H9 (cell line): ENCODE data around the gene SEMA5A. TPM values are rescaled to one million over a fixed set of nuclear protein-coding genes. Genes with fewer than 3 reads are reported as not detected.

Experiments
- DNase-seq: peaks from one replicate; pipeline ENCODE4 v3.0.0-alpha.2; 2017
- H2AFZ ChIP-seq: one replicate; pipeline ENCODE4 v1.6.1; 2013; ENCODE audit warnings: mild to moderate bottlenecking, low read length, control low read depth, moderate library complexity
- H2AK5ac ChIP-seq: 2 replicates; pipeline ENCODE4 v1.6.1; 2013; ENCODE audit warnings: low read length, control low read depth, mixed read lengths; ENCODE audit not compliant: insufficient read length
- H2BK120ac ChIP-seq: one replicate; pipeline ENCODE4 v1.6.1; 2013; ENCODE audit warnings: low read depth, mild to moderate bottlenecking, low read length, control low read depth, inconsistent platforms; ENCODE audit not compliant: poor library complexity, severe bottlenecking
- H2BK12ac ChIP-seq: 2 replicates; pipeline ENCODE4 v1.6.1; 2013; ENCODE audit warnings: low read length, control low read depth, mixed read lengths, low read depth; ENCODE audit not compliant: insufficient read length
- H2BK15ac ChIP-seq: 2 replicates; pipeline ENCODE4 v1.6.1; 2013; ENCODE audit warnings: low read depth, low read length, control low read depth
- H2BK20ac ChIP-seq: one replicate; pipeline ENCODE4 v1.6.1; 2013; ENCODE audit warnings: low read depth, mild to moderate bottlenecking, low read length, control low read depth, inconsistent platforms; ENCODE audit not compliant: poor library complexity, severe bottlenecking
- H2BK5ac ChIP-seq: 2 replicates; pipeline ENCODE4 v1.6.1; 2013; ENCODE audit warnings: low read length, control low read depth, mixed read lengths; ENCODE audit not compliant: insufficient read length
- H3K14ac ChIP-seq: 2 replicates; pipeline ENCODE4 v1.6.1; 2013; ENCODE audit warnings: low read length, control low read depth; ENCODE audit not compliant: insufficient read depth
- H3K18ac ChIP-seq: 2 replicates; pipeline ENCODE4 v1.6.1; 2013; ENCODE audit warnings: low read depth, mild to moderate bottlenecking, mixed read lengths, low read length, control low read depth; ENCODE audit not compliant: insufficient read length
- H3K23ac ChIP-seq: 2 replicates; pipeline ENCODE4 v1.6.1; 2013; ENCODE audit warnings: low read length, control low read depth, mixed read lengths, low read depth; ENCODE audit not compliant: insufficient read length
- H3K23me2 ChIP-seq: 2 replicates; pipeline ENCODE4 v1.6.1; 2013; ENCODE audit warnings: low read depth, mild to moderate bottlenecking, mixed read lengths, low read length, control low read depth; ENCODE audit not compliant: insufficient read length, poor library complexity, severe bottlenecking
- H3K27ac ChIP-seq: 2 replicates; pipeline ENCODE4 v1.5.1; 2013; ENCODE audit warnings: low read length, control low read depth, mixed read lengths, low read depth; ENCODE audit not compliant: insufficient read length
- H3K27me3 ChIP-seq: 2 replicates; pipeline ENCODE4 v1.6.1; 2013; ENCODE audit warnings: low read length, control low read depth, inconsistent platforms; ENCODE audit not compliant: insufficient read depth
- H3K4ac ChIP-seq: 2 replicates; pipeline ENCODE4 v1.6.1; 2013; ENCODE audit warnings: low read depth, mild to moderate bottlenecking, control low read depth, inconsistent platforms, low read length, moderate library complexity
- H3K4me1 ChIP-seq: 2 replicates; pipeline ENCODE4 v1.6.1; 2013; ENCODE audit warnings: low read length, control low read depth, inconsistent platforms; ENCODE audit not compliant: insufficient read depth
- H3K4me2 ChIP-seq: 2 replicates; pipeline ENCODE4 v1.6.1; 2013; ENCODE audit warnings: low read length, control low read depth, mixed read lengths; ENCODE audit not compliant: insufficient read length, insufficient read depth
- H3K56ac ChIP-seq: 2 replicates; pipeline ENCODE4 v1.6.1; 2013; ENCODE audit warnings: low read depth, mild to moderate bottlenecking, mixed read lengths, low read length, control low read depth; ENCODE audit not compliant: insufficient read length
- H3K79me1 ChIP-seq: 2 replicates; pipeline ENCODE4 v1.6.1; 2013; ENCODE audit warnings: low read depth, mild to moderate bottlenecking, moderate library complexity, low read length, control low read depth, inconsistent platforms; ENCODE audit not compliant: insufficient read depth, poor library complexity, severe bottlenecking
- H3K79me2 ChIP-seq: 2 replicates; pipeline ENCODE4 v1.6.1; 2013; ENCODE audit warnings: low read length, control low read depth, inconsistent platforms; ENCODE audit not compliant: insufficient read depth
- H3K9ac ChIP-seq: 2 replicates; pipeline ENCODE4 v1.6.1; 2013; ENCODE audit warnings: low read length, control low read depth, mixed read lengths; ENCODE audit not compliant: insufficient read length; ENCODE audit errors: extremely low read depth
- H3K9me3 ChIP-seq: one replicate; pipeline ENCODE4 v1.6.1; 2013; ENCODE audit warnings: low read depth, low read length, inconsistent platforms; ENCODE audit not compliant: control insufficient read depth
- H3T11ph ChIP-seq: one replicate; pipeline ENCODE4 v1.6.1; 2013; ENCODE audit warnings: mild to moderate bottlenecking, low read length, control low read depth, inconsistent platforms
- H4K20me1 ChIP-seq: one replicate; pipeline ENCODE4 v1.6.1; 2013; ENCODE audit not compliant: control insufficient read depth, insufficient read length, insufficient read depth
- H4K5ac ChIP-seq: 2 replicates; pipeline ENCODE4 v1.6.1; 2013; ENCODE audit warnings: low read depth, mild to moderate bottlenecking, mixed read lengths, low read length, control low read depth; ENCODE audit not compliant: insufficient read length
- H4K8ac ChIP-seq: replicated peaks from 2 replicates; pipeline ENCODE4 v1.6.1; 2013; ENCODE audit warnings: low read length, control low read depth, mixed read lengths, low read depth; ENCODE audit not compliant: insufficient read length
- H4K91ac ChIP-seq: 2 replicates; pipeline ENCODE4 v1.6.1; 2013; ENCODE audit warnings: low read depth, mild to moderate bottlenecking, moderate library complexity, mixed read lengths, low read length, control low read depth; ENCODE audit not compliant: insufficient read length
- H3K27ac Mint-ChIP-seq, 3 experiments: 2 replicates in 2 of 3; 3 replicates in 1 of 3; pipeline ENCODE4 v1.8.0; 2020 to 2021; ENCODE audit warnings: mixed read lengths in 3 of 3, mild to moderate bottlenecking in 1 of 3, moderate library complexity in 1 of 3
- H3K27me3 Mint-ChIP-seq: 2 replicates; pipeline ENCODE4 v1.8.0; 2021; ENCODE audit warnings: low read depth, mild to moderate bottlenecking, moderate library complexity, mixed read lengths
- H3K36me3 Mint-ChIP-seq, 3 experiments: 2 replicates in 2 of 3; 3 replicates in 1 of 3; pipeline ENCODE4 v1.8.0; 2020 to 2021; ENCODE audit warnings: low read depth in 3 of 3, mixed read lengths in 3 of 3; ENCODE audit not compliant: insufficient read depth in 1 of 3
- H3K4me1 Mint-ChIP-seq, 2 experiments: 2 replicates each; pipeline ENCODE4 v1.8.0; 2020; ENCODE audit warnings: mixed read lengths in 2 of 2
- H3K4me3 Mint-ChIP-seq, 2 experiments: 2 replicates in 1 of 2; 3 replicates in 1 of 2; pipeline ENCODE4 v1.8.0; 2020 to 2021; ENCODE audit warnings: mild to moderate bottlenecking in 2 of 2, mixed read lengths in 2 of 2, moderate library complexity in 1 of 2
- H3K9me3 Mint-ChIP-seq, 2 experiments: 2 replicates in 1 of 2; 3 replicates in 1 of 2; pipeline ENCODE4 v1.8.0; 2020; ENCODE audit warnings: mild to moderate bottlenecking in 2 of 2, mixed read lengths in 2 of 2, moderate library complexity in 1 of 2
- CTCF ChIP-seq: fragments of 200-600 bp; sonication (generic); conservative IDR thresholded peaks from 3 replicates; pipeline ENCODE4 v1.8.0; 2021; ENCODE audit warnings: antibody characterized with exemption, mild to moderate bottlenecking
- WGBS: extraction: QIAGEN DNeasy Blood & Tissue Kit; methylation state at CpG from one replicate; pipeline ENCODE4 v1.1.7; 2013; ENCODE audit warnings: missing lambda C conversion rate, low lambda C conversion rate, mixed read lengths; ENCODE audit not compliant: insufficient read length; ENCODE audit errors: extremely low coverage; 5-methylcytosine and 5-hydroxymethylcytosine counted together
- total RNA-seq: library from RNA; stranded (reverse); gene quantifications from 2 replicates; pipeline ENCODE4 v1.2.1, GENCODE V29; 2021

SEMA5A gene
- total RNA-seq, 1 experiment from 2014 or later, result 4.3 TPM

DNA sequence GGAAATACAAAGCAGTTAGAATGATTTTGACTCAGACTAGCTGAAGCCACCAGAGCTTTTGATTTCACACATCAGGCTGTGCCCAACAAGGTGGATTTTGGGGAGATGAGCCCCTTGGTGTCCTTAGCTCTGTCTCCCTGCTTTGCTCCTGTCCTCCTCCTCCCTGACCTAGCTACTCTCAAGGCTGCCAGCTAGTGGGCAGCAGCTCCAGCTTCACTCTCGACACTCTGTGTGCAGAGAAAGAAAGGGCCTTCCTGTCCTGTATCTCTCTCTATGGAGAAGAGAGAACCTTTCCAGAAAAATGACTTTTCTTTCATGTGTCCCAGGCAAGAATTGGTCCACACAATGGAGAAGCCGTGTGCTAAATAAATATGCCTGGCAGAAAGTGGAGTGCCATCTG, 446.2 kb downstream of the SEMA5A start:
- H2AFZ ChIP-seq, result no peak overlapping the region
- no peaks in the 10 kb centered on the region for H3K4me1 Mint-ChIP-seq
- H3K4ac ChIP-seq, result no peak overlapping the region
- H3K27ac Mint-ChIP-seq, result no peak overlapping the region
- no peaks in the 10 kb centered on the region for H3K23me2 ChIP-seq
- H3K9me3 ChIP-seq, result no peaks in the 10 kb centered on the region
- no peak overlapping the region for H2BK120ac ChIP-seq
- no peak overlapping the region for H2BK5ac ChIP-seq
- H4K91ac ChIP-seq, result no peak overlapping the region
- no peak overlapping the region for H3T11ph ChIP-seq
- H3K79me2 ChIP-seq, result no peaks in the 10 kb centered on the region
- H4K20me1 ChIP-seq, result no peaks in the 10 kb centered on the region
- no peak overlapping the region for H4K5ac ChIP-seq
- H4K8ac ChIP-seq, result no peak overlapping the region
- no peak overlapping the region for H2BK20ac ChIP-seq
- no peaks in the 10 kb centered on the region for H3K79me1 ChIP-seq
- no CpG with 5 or more reads among the region's 2 CpGs for WGBS
- H3K56ac ChIP-seq, result no peak overlapping the region
- no peak overlapping the region for H3K18ac ChIP-seq
- H3K27me3 ChIP-seq, result no peaks in the 10 kb centered on the region
- H3K27me3 Mint-ChIP-seq, result no peaks in the 10 kb centered on the region; the same call in 1 of the 2 replicates
- H3K9ac ChIP-seq, result no peak overlapping the region
- DNase-seq, result peak; percentile 36
- no peak overlapping the region for H3K4me2 ChIP-seq
- H2BK15ac ChIP-seq, result no peak overlapping the region
- no peak overlapping the region for H3K14ac ChIP-seq
- H3K4me3 Mint-ChIP-seq, result no peak overlapping the region
- no peak overlapping the region for H2BK12ac ChIP-seq
- no peak overlapping the region for H2AK5ac ChIP-seq
- no peaks in the 10 kb centered on the region for H3K36me3 Mint-ChIP-seq
- no peak overlapping the region for H3K27ac ChIP-seq
- no peaks in the 10 kb centered on the region for H3K4me1 ChIP-seq
- no peaks in the 10 kb centered on the region for H3K9me3 Mint-ChIP-seq
- no peak overlapping the region for H3K23ac ChIP-seq
- TF ChIP-seq CTCF, result peak; percentile 39; the same call in 2 of the 3 replicates
